H1 (cell line): ENCODE data around the gene NLRC5. TPM values are rescaled to one million over a fixed set of nuclear protein-coding genes. Genes with fewer than 3 reads are reported as not detected.

Experiments used
- CBX8 ChIP-seq: fragments of 300-800, 300-1000 bp; sonication (generic); IDR thresholded peaks from 2 replicates; pipeline ENCODE4 v1.7.1; 2016; ENCODE audit warnings: low read depth, low read length, borderline replicate concordance
- KDM5A ChIP-seq: fragments of 200-600 bp; IDR thresholded peaks from 2 replicates; pipeline ENCODE4 v1.7.1; 2012; ENCODE audit warnings: mild to moderate bottlenecking, low read length, inconsistent platforms, mixed read lengths
- RNF2 ChIP-seq: fragments of 200-900, 300-1000 bp; sonication (generic); IDR thresholded peaks from 2 replicates; pipeline ENCODE4 v1.7.1; 2016; ENCODE audit warnings: borderline replicate concordance, low read depth, mild to moderate bottlenecking, antibody characterized with exemption, low read length; ENCODE audit not compliant: poor library complexity, severe bottlenecking; ENCODE audit errors: missing control alignments
- YY1 ChIP-seq: IDR thresholded peaks from 2 replicates; pipeline ENCODE4 v1.6.1; 2011; ENCODE audit warnings: low read depth, mild to moderate bottlenecking, low read length
- polyA plus RNA-seq, 7 experiments: library from polyadenylated mRNA; depleted of rRNA in 3 of 7; stranded (reverse) in 5 of 7; unstranded in 2 of 7; fragments of >200 nt in 5 of 7; fragments of 200-250 nt in 2 of 7; gene quantifications; 1 replicate in 5 of 7; 2 replicates in 1 of 7; 4 replicates in 1 of 7; pipeline versions ENCODE4 v1.2.1 to v1.2.3, GENCODE V29; 2011 to 2013; ENCODE audit warnings: missing spikeins in 2 of 7, mixed read lengths in 2 of 7
- total RNA-seq: library from RNA; stranded (reverse); fragmentation: NEBNext Ultra II Directional; extraction: Animal tissue kit (Norgen Biotek cat#: 25700); gene quantifications from 2 replicates; pipeline ENCODE4 v1.2.1, GENCODE V29; 2021

Gene NLRC5
- total and polyA plus RNA-seq, 2 of the 8 experiments (the other 6 are each of a cell fraction or from before 2014, with no cell fraction given), result 2.2 to 3.2 TPM

DNA sequence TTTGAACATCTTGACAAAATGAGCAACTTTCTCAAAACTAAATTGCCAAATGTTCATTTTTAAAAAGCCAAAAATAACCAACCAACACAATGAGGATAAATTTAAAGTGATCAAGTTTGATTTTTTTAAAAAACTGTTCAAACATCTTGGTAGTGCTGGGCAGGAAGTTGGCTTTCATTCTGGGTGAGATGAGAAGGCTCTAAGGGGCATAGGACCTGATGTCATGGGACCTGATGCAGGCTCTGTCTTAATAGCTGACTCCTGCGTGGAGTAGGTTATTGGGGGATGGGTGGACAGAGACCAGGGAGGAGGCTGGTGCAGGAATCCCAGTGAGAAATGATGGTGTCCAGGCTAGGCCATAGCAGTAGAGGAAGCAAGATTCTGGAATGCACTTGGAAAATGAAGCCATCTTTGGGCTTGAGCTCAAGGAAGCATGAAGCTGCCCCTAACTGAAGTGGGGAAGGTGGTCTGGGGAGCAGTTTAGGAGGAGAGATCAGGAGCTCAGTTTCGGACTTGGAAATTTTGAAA, 20.4 kb downstream of the NLRC5 start (continued):
- TF ChIP-seq RNF2 (no peak), YY1 (no peak), CBX8 (no peak), KDM5A (no peak)
